Erythroblast (primary cell): Measurements from ENCODE around the gene TNIK.

Experiments
- GATA1 ChIP-seq: IDR thresholded peaks from 2 replicates; pipeline ENCODE4 v1.6.1; 2011; ENCODE audit warnings: low read depth, mild to moderate bottlenecking, control low read depth, low read length, moderate library complexity
- POLR2A ChIP-seq: IDR thresholded peaks from 2 replicates; pipeline ENCODE4 v1.6.1; 2011; ENCODE audit warnings: mild to moderate bottlenecking, low read length

DNA sequence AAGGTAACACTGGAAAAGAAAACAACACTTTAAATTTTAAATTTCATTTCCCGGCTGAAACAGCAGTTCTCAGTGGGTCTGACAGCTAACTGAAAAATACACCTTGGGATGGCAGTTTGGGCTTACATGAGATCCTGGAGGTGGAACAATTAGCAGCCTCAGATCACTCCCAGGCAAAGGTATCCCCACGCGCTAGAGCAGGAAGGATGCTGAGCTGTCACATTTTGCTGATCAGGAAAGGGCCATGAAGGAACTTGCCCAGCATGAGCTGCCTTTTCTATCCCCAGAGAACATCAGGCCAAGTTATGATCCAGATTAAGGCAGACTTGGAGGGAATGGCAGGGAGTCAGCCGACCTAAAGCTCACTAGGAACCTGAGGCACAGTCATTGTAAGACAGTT is 228.8 kb downstream of the TNIK start:
- TF ChIP-seq GATA1 (no peak), POLR2A (no peak)
